HL-60 (cell line): Measurements from ENCODE around the gene CWC25.
A peak's percentile ranks its signal among the peaks of the same experiment; 100 is the strongest.

Source experiments
- DNase-seq, 2 experiments: peaks; one replicate each; pipeline ENCODE4 v3.0.0-alpha.2; 2010 to 2020; ENCODE audit warnings: low read depth in 1 of 2, low spot score in 1 of 2
- H3K27ac ChIP-seq: fragments of 250-450 bp; sonication (Bioruptor Pico); replicated peaks from 2 replicates; pipeline ENCODE4 v1.5.1; 2020; ENCODE audit warnings: mild to moderate bottlenecking, moderate library complexity
- H3K27me3 ChIP-seq: fragments of 250-450 bp; sonication (Bioruptor Pico); 2 replicates; pipeline ENCODE4 v1.5.1; 2021; ENCODE audit warnings: mild to moderate bottlenecking, moderate library complexity; ENCODE audit not compliant: insufficient read depth, poor library complexity, severe bottlenecking
- H3K4me3 ChIP-seq: replicated peaks from 2 replicates; pipeline ENCODE4 v1.5.1; 2011; ENCODE audit warnings: mild to moderate bottlenecking, control low read depth, low read length; ENCODE audit not compliant: insufficient read depth
- GABPA ChIP-seq: IDR thresholded peaks from 2 replicates; pipeline ENCODE4 v1.6.1; 2012; ENCODE audit warnings: low read depth
- POLR2AphosphoS5 ChIP-seq: IDR thresholded peaks from 2 replicates; pipeline ENCODE4 v1.6.1; 2012; ENCODE audit warnings: low read depth
- SPI1 ChIP-seq: IDR thresholded peaks from 2 replicates; pipeline ENCODE4 v1.6.1; 2012; ENCODE audit warnings: low read depth, mild to moderate bottlenecking, borderline replicate concordance
- TF ChIP-seq, protein P1 (sequence below): IDR thresholded peaks from 2 replicates; pipeline ENCODE4 v1.6.1; 2012; ENCODE audit warnings: low read depth; ENCODE audit not compliant: insufficient replicate concordance
- TF ChIP-seq, protein P2 (sequence below): IDR thresholded peaks from one replicate; pipeline ENCODE4 v1.5.1; 2011; ENCODE audit warnings: low read length, control low read depth, inconsistent platforms; ENCODE audit not compliant: insufficient read depth

Gene CWC25

DNA sequence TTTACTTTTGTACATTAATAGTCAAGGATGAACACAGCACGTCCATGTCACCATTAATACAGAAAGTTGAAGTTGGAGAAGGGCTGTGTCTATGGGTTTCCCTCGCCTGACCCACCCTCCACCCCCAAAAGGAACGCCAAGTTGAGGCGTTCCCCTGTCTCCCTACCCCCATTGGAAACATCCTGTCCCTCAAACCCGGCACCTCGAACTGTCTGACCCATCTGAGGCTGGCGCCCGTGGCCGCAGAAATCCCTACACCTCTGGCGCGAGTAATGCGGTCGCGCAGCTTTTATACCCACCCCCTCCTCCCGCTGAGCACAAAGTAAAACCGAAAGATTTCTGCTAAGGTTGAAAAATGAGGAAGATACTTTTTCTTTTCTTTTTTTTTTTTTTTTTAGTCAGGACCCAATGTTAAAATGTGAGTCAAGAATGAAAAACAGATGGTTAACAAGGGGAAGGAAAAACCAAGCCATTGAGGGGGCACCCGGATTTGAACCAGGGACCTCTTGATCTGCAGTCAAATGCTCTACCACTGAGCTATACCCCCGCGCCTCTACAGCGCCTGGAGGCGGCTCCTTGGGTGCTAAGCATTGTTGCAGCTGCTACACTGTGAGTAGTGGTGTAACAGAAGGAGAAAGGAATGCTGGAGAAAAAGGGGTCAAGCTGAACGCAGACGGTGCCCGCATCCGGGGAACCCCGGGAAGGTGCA is 43.9 kb upstream of the CWC25 start:
- TF ChIP-seq, protein P1, sequence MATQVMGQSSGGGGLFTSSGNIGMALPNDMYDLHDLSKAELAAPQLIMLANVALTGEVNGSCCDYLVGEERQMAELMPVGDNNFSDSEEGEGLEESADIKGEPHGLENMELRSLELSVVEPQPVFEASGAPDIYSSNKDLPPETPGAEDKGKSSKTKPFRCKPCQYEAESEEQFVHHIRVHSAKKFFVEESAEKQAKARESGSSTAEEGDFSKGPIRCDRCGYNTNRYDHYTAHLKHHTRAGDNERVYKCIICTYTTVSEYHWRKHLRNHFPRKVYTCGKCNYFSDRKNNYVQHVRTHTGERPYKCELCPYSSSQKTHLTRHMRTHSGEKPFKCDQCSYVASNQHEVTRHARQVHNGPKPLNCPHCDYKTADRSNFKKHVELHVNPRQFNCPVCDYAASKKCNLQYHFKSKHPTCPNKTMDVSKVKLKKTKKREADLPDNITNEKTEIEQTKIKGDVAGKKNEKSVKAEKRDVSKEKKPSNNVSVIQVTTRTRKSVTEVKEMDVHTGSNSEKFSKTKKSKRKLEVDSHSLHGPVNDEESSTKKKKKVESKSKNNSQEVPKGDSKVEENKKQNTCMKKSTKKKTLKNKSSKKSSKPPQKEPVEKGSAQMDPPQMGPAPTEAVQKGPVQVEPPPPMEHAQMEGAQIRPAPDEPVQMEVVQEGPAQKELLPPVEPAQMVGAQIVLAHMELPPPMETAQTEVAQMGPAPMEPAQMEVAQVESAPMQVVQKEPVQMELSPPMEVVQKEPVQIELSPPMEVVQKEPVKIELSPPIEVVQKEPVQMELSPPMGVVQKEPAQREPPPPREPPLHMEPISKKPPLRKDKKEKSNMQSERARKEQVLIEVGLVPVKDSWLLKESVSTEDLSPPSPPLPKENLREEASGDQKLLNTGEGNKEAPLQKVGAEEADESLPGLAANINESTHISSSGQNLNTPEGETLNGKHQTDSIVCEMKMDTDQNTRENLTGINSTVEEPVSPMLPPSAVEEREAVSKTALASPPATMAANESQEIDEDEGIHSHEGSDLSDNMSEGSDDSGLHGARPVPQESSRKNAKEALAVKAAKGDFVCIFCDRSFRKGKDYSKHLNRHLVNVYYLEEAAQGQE, result peak; percentile 4
- TF ChIP-seq GABPA (0 out of 2 replicates have a peak, but pooled peaks have one; percentile 4), SPI1 (no peak)
- TF ChIP-seq, protein P2, sequence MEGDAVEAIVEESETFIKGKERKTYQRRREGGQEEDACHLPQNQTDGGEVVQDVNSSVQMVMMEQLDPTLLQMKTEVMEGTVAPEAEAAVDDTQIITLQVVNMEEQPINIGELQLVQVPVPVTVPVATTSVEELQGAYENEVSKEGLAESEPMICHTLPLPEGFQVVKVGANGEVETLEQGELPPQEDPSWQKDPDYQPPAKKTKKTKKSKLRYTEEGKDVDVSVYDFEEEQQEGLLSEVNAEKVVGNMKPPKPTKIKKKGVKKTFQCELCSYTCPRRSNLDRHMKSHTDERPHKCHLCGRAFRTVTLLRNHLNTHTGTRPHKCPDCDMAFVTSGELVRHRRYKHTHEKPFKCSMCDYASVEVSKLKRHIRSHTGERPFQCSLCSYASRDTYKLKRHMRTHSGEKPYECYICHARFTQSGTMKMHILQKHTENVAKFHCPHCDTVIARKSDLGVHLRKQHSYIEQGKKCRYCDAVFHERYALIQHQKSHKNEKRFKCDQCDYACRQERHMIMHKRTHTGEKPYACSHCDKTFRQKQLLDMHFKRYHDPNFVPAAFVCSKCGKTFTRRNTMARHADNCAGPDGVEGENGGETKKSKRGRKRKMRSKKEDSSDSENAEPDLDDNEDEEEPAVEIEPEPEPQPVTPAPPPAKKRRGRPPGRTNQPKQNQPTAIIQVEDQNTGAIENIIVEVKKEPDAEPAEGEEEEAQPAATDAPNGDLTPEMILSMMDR, result peak; percentile 49
- peak overlapping the region; percentile 94 for H3K4me3 ChIP-seq
- no peaks in the 10 kb centered on the region for H3K27me3 ChIP-seq
- H3K27ac ChIP-seq, result peak overlapping the region; percentile 89
- DNase-seq, result peak; percentile 80 to 90

DNA sequence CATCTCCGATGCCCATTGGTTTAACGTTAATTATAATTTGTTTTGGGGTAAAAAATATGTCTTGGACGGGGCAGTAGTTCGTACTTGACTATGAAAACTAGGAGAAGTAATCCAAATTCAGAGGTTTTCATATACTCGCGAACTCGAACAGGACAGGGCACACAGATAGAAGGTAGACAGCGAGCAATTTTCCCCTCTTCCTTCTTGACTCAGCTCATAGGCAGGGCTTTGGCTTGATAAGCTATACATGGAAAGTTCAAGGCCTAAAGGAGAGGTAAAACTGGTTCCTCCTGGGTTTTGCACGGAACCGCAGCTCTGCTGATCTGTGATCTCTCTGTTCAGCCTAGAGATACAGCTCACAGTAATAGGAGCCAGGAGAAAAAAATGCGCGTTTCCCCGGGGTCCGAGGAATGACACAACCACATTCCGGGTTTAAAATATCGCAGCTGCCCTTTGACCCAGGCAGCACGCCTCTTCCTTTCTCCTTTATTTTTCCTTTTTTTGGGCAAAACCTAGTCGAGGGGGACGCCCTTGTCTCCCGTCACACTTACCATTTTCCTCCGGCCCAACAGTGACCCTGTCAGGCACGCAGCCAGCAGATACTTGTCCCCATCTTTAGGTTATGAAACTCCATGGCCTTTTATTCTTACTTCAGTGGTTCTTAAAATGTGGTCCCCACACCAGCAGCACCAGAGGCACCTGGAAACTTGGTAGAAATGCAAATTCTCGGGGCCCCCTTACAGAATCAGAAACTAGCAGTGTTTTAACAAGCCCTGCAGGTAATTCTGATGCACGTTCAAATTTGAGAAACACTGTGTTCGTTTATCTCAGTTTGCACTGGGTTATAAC is 43.1 kb upstream of the CWC25 start:
- peak overlapping the region; percentile 89 for H3K27ac ChIP-seq
- no peaks in the 10 kb centered on the region for H3K27me3 ChIP-seq
- no peak for DNase-seq
- TF ChIP-seq, protein P1, result peak; percentile 37
- TF ChIP-seq GABPA, result no peak
- peak overlapping the region; percentile 94 for H3K4me3 ChIP-seq

DNA sequence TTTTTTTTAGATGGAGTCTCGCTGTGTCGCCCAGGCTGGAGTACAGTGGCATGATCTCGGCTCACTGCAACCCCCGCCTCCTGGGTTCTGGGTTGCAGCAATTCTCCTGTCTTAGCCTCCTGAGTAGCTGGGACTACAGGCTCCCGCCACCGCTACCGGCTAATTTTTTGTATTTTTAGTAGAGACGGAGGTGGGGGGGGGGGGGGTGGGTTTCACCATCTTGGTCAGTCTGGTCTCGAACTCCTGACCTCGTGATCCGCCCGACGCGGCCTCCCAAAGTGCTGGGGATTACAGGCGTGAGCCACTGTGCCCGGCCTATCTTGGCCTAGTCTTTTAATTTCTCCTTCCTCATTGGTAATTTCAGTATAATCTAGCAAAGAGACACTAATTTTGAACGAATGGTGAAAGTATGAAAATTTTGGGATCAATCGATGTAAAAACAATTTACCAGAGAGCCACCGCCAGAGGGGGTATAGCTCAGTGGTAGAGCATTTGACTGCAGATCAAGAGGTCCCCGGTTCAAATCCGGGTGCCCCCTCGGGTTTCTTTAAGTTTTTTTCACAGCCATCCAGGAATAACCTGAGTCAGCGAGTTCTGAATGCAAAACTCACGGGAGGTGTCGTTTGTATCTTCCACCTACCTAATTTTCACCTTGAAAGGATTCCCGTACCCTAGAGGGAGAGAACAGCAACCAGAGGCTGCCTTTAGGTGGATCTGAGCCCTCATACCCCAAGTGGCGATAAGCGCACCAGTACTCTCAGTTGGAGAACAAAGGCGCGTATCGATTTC is 42.3 kb upstream of the CWC25 start:
- Histone ChIP-seq H3K27me3 (no peaks in the 10 kb centered on the region), H3K27ac (peak overlapping the region; percentile 89; the same call in 1 of the 2 replicates), H3K4me3 (peak overlapping the region; percentile 94)
- no peak for TF ChIP-seq GABPA
- TF ChIP-seq, protein P2, result no peak
- TF ChIP-seq POLR2AphosphoS5, result no peak
- TF ChIP-seq SPI1, result no peak
- TF ChIP-seq, protein P1, result no peak
- DNase-seq, result peak in 1 of 2 experiments; percentile 64
